ENCODE data around the gene SDK1. TPM values are rescaled to one million over a fixed set of nuclear protein-coding genes. Genes with fewer than 3 reads are reported as not detected.

SDK1 gene
- total RNA-seq, 4 donors from 2014 or later, result 2.0 to 9.3 (median 3.8) TPM

- H3K9me3 ChIP-seq, result no peaks in the 10 kb centered on the region
- TF ChIP-seq CTCF (IDR thresholded peaks at IDR 0.05) (no peak), POLR2A (IDR thresholded peaks at IDR 0.05) (no peak)
- no peaks in the 10 kb centered on the region for H3K36me3 ChIP-seq
- 87 to 94% methylated on average over 6 of the region's 6 CpGs for WGBS, 2 donors
- peaks cover 0 to 18% (median 0%) of the 10 kb centered on the region in 3 donors for H3K4me1 ChIP-seq
- no peak overlapping the region for H3K27ac ChIP-seq
- H3K4me3 ChIP-seq, result no peak overlapping the region
- no peaks in the 10 kb centered on the region for H3K27me3 ChIP-seq
- no peak for DNase-seq
- intact Hi-C loops (cut with DNase I), result no loop called here
These were observed 259.4 kb downstream of the SDK1 start for GRCh38 chr7:3560495-3560894.

GRCh38 chr7:3561932-3562331 lies 260.9 kb downstream of the SDK1 start:
- TF ChIP-seq POLR2A (IDR thresholded peaks at IDR 0.05) (no peak), CTCF (IDR thresholded peaks at IDR 0.05) (no peak)
- H3K27ac ChIP-seq, result no peak overlapping the region
- DNase-seq, result no peak
- intact Hi-C loops (cut with DNase I), result no loop called here
- no peaks in the 10 kb centered on the region for H3K36me3 ChIP-seq
- WGBS, 2 donors, result 59 to 60% methylated on average over 5 of the region's 5 CpGs
- H3K4me3 ChIP-seq, result no peak overlapping the region
- H3K4me1 ChIP-seq, result peaks cover 0 to 18% (median 0%) of the 10 kb centered on the region in 3 donors
- no peaks in the 10 kb centered on the region for H3K27me3 ChIP-seq
- no peaks in the 10 kb centered on the region for H3K9me3 ChIP-seq

- Histone ChIP-seq H3K27me3 (no peaks in the 10 kb centered on the region), H3K4me1 (peaks cover 0 to 7% (median 0%) of the 10 kb centered on the region in 3 donors), H3K4me3 (no peak overlapping the region), H3K36me3 (no peaks in the 10 kb centered on the region), H3K27ac (no peak overlapping the region), H3K9me3 (no peaks in the 10 kb centered on the region)
- DNase-seq, result no peak
- intact Hi-C loops (cut with DNase I), result no loop called here
- TF ChIP-seq CTCF (IDR thresholded peaks at IDR 0.05), result no peak
- no peak for TF ChIP-seq POLR2A (IDR thresholded peaks at IDR 0.05)
- 88 to 91% methylated on average over 3 of the region's 3 CpGs for WGBS, 2 donors
These were observed 263.2 kb downstream of the SDK1 start for GRCh38 chr7:3564231-3564630.

GRCh38 chr7:3568516-3568915 lies 267.5 kb downstream of the SDK1 start:
- Histone ChIP-seq H3K27ac (no peak overlapping the region), H3K4me3 (no peak overlapping the region), H3K36me3 (no peaks in the 10 kb centered on the region), H3K9me3 (no peaks in the 10 kb centered on the region), H3K4me1 (no peaks in the 10 kb centered on the region), H3K27me3 (no peaks in the 10 kb centered on the region)
- TF ChIP-seq CTCF (IDR thresholded peaks at IDR 0.05), result no peak
- TF ChIP-seq POLR2A (IDR thresholded peaks at IDR 0.05), result no peak
- no peak for DNase-seq
- 75 to 87% methylated on average over 1 of the region's 1 CpG for WGBS, 2 donors
- intact Hi-C loops (cut with DNase I), result no loop called here

- Histone ChIP-seq H3K4me1 (no peaks in the 10 kb centered on the region), H3K36me3 (no peaks in the 10 kb centered on the region), H3K9me3 (no peaks in the 10 kb centered on the region), H3K4me3 (no peak overlapping the region), H3K27ac (no peak overlapping the region), H3K27me3 (no peaks in the 10 kb centered on the region)
- 84 to 92% methylated on average over 3 of the region's 3 CpGs for WGBS, 2 donors
- TF ChIP-seq POLR2A (IDR thresholded peaks at IDR 0.05) (no peak), CTCF (IDR thresholded peaks at IDR 0.05) (no peak)
- DNase-seq, result no peak
- intact Hi-C loops (cut with DNase I), result no loop called here
These were observed 268.6 kb downstream of the SDK1 start for GRCh38 chr7:3569643-3570042.
